ENCODE data around the gene STPG1. TPM values are rescaled to one million over a fixed set of nuclear protein-coding genes. Genes with fewer than 3 reads are reported as not detected.

Gene STPG1
- total RNA-seq, 1 donor from 2014 or later = 9.2 TPM

- H3K36me3 ChIP-seq (ENCODE audit: insufficient read depth, low read length) = no peaks in the 10 kb centered on the region
- H4K20me1 ChIP-seq (ENCODE audit: insufficient read depth, low read length) = no peaks in the 10 kb centered on the region
- DNase-seq (ENCODE audit: low read depth) = peak; percentile 23
- TF ChIP-seq, protein P1, sequence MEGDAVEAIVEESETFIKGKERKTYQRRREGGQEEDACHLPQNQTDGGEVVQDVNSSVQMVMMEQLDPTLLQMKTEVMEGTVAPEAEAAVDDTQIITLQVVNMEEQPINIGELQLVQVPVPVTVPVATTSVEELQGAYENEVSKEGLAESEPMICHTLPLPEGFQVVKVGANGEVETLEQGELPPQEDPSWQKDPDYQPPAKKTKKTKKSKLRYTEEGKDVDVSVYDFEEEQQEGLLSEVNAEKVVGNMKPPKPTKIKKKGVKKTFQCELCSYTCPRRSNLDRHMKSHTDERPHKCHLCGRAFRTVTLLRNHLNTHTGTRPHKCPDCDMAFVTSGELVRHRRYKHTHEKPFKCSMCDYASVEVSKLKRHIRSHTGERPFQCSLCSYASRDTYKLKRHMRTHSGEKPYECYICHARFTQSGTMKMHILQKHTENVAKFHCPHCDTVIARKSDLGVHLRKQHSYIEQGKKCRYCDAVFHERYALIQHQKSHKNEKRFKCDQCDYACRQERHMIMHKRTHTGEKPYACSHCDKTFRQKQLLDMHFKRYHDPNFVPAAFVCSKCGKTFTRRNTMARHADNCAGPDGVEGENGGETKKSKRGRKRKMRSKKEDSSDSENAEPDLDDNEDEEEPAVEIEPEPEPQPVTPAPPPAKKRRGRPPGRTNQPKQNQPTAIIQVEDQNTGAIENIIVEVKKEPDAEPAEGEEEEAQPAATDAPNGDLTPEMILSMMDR (IDR thresholded peaks at IDR 0.05; ENCODE audit: insufficient read depth, low read depth, low read length) = no peak
- TF ChIP-seq EZH2 (IDR thresholded peaks at IDR 0.05; ENCODE audit: insufficient read depth, low read length) = no peak
- H3K36me3 Mint-ChIP-seq (ENCODE audit: low read depth, unreplicated experiment) = no peaks in the 10 kb centered on the region
- peaks cover 3% of the 10 kb centered on the region for H3K9me3 Mint-ChIP-seq (ENCODE audit: unreplicated experiment)
- FAIRE-seq = no peak
- no peak overlapping the region for H2AFZ ChIP-seq (ENCODE audit: low read depth, low read length)
- H3K4me2 ChIP-seq (ENCODE audit: low read length) = peak overlapping the region; percentile 68
- no peaks in the 10 kb centered on the region for H3K27me3 ChIP-seq (ENCODE audit: insufficient read depth, low read length)
- H3K27ac ChIP-seq (ENCODE audit: low read depth, low read length) = peak overlapping the region; percentile 57
- H3K4me3 Mint-ChIP-seq (ENCODE audit: unreplicated experiment) = no peak overlapping the region
- H3K4me1 ChIP-seq (ENCODE audit: insufficient read depth, low read length) = peaks cover 32% of the 10 kb centered on the region
- peak overlapping the region; percentile 15 for H3K27ac Mint-ChIP-seq (ENCODE audit: unreplicated experiment)
- H3K4me1 Mint-ChIP-seq (ENCODE audit: low read depth, unreplicated experiment) = peaks cover 24% of the 10 kb centered on the region
- H3K9ac ChIP-seq (ENCODE audit: low read length) = peak overlapping the region; percentile 40
- H3K4me3 ChIP-seq (ENCODE audit: insufficient read depth, low read depth, low read length) = no peak overlapping the region
- no peaks in the 10 kb centered on the region for H3K27me3 Mint-ChIP-seq (ENCODE audit: low read depth, unreplicated experiment)
- peaks cover 9% of the 10 kb centered on the region for H3K79me2 ChIP-seq (ENCODE audit: insufficient read depth, low read length)
- H3K9me3 ChIP-seq (ENCODE audit: insufficient read depth, low read depth, low read length) = no peaks in the 10 kb centered on the region
Measured at GRCh38 chr1:24411963-24412362, 1.6 kb downstream of the STPG1 start.

DNA sequence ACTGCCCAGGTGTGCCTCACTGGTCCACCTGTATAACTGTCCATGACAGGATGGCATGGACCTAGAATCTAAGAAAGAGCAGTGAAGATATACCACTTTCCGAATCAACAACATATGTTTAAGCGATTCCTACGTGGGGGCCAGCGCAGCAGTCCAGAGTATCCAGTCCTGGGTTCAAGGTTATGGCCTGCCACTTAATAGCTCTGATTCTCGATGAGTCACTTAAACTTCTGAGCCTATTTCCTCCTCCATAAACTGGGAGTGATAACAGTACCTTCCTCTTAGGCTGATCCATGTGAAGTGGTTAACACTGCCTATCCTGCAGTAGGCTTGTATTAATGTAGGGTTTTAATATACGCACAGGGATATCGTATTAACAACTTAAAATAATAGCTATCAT lies 2.8 kb downstream of the STPG1 start:
- Histone ChIP-seq H3K36me3 (ENCODE audit: insufficient read depth, low read length) (no peaks in the 10 kb centered on the region), H3K27ac (ENCODE audit: low read depth, low read length) (no peak overlapping the region), H3K4me3 (ENCODE audit: insufficient read depth, low read depth, low read length) (no peak overlapping the region), H3K79me2 (ENCODE audit: insufficient read depth, low read length) (peaks cover 4% of the 10 kb centered on the region), H3K27me3 (ENCODE audit: insufficient read depth, low read length) (no peaks in the 10 kb centered on the region), H4K20me1 (ENCODE audit: insufficient read depth, low read length) (no peaks in the 10 kb centered on the region), H3K9me3 (ENCODE audit: insufficient read depth, low read depth, low read length) (no peaks in the 10 kb centered on the region), H3K9ac (ENCODE audit: low read length) (no peak overlapping the region), H3K4me2 (ENCODE audit: low read length) (no peak overlapping the region), H3K4me1 (ENCODE audit: insufficient read depth, low read length) (peaks cover 20% of the 10 kb centered on the region), H2AFZ (ENCODE audit: low read depth, low read length) (no peak overlapping the region)
- no peak overlapping the region for H3K27ac Mint-ChIP-seq (ENCODE audit: unreplicated experiment)
- no peak for FAIRE-seq
- no peak for DNase-seq (ENCODE audit: low read depth)
- peaks cover 3% of the 10 kb centered on the region for H3K9me3 Mint-ChIP-seq (ENCODE audit: unreplicated experiment)
- no peaks in the 10 kb centered on the region for H3K36me3 Mint-ChIP-seq (ENCODE audit: low read depth, unreplicated experiment)
- H3K4me3 Mint-ChIP-seq (ENCODE audit: unreplicated experiment) = peak overlapping the region; percentile 47
- H3K4me1 Mint-ChIP-seq (ENCODE audit: low read depth, unreplicated experiment) = peaks cover 14% of the 10 kb centered on the region
- TF ChIP-seq, protein P1 (IDR thresholded peaks at IDR 0.05; ENCODE audit: insufficient read depth, low read depth, low read length) = no peak
- TF ChIP-seq EZH2 (IDR thresholded peaks at IDR 0.05; ENCODE audit: insufficient read depth, low read length) = no peak
- no peaks in the 10 kb centered on the region for H3K27me3 Mint-ChIP-seq (ENCODE audit: low read depth, unreplicated experiment)

- Mint-ChIP-seq H3K9me3 (ENCODE audit: unreplicated experiment) (peaks cover 3% of the 10 kb centered on the region), H3K27me3 (ENCODE audit: low read depth, unreplicated experiment) (no peaks in the 10 kb centered on the region), H3K27ac (ENCODE audit: unreplicated experiment) (no peak overlapping the region), H3K4me3 (ENCODE audit: unreplicated experiment) (no peak overlapping the region), H3K4me1 (ENCODE audit: low read depth, unreplicated experiment) (peaks cover 14% of the 10 kb centered on the region), H3K36me3 (ENCODE audit: low read depth, unreplicated experiment) (no peaks in the 10 kb centered on the region)
- Histone ChIP-seq H3K9me3 (ENCODE audit: insufficient read depth, low read depth, low read length) (no peaks in the 10 kb centered on the region), H3K4me3 (ENCODE audit: insufficient read depth, low read depth, low read length) (no peak overlapping the region), H3K27me3 (ENCODE audit: insufficient read depth, low read length) (no peaks in the 10 kb centered on the region), H2AFZ (ENCODE audit: low read depth, low read length) (peak overlapping the region; percentile 23), H3K27ac (ENCODE audit: low read depth, low read length) (peak overlapping the region; percentile 68), H3K36me3 (ENCODE audit: insufficient read depth, low read length) (no peaks in the 10 kb centered on the region), H3K4me1 (ENCODE audit: insufficient read depth, low read length) (peaks cover 20% of the 10 kb centered on the region), H3K79me2 (ENCODE audit: insufficient read depth, low read length) (peaks cover 4% of the 10 kb centered on the region), H3K4me2 (ENCODE audit: low read length) (peak overlapping the region; percentile 54), H4K20me1 (ENCODE audit: insufficient read depth, low read length) (no peaks in the 10 kb centered on the region), H3K9ac (ENCODE audit: low read length) (no peak overlapping the region)
- DNase-seq (ENCODE audit: low read depth) (peak; percentile 82), FAIRE-seq (peak; percentile 87)
- no peak for TF ChIP-seq EZH2 (IDR thresholded peaks at IDR 0.05; ENCODE audit: insufficient read depth, low read length)
Measured at GRCh38 chr1:24409535-24409934, 4.0 kb downstream of the STPG1 start.

Data from astrocyte (in vitro differentiated cells and primary cell).